Sigmoid colon (tissue), 3 donors: ENCODE data around the gene ZNF460.

Experiments used
- CTCF ChIP-seq, 4 experiments: fragments of 450-650 bp in 3 of 4; fragments of 200-600 bp in 1 of 4; IDR thresholded peaks; one replicate each; pipeline ENCODE4 v1.5.1; 2016 to 2019; ENCODE audit warnings: antibody characterized with exemption in 4 of 4, mild to moderate bottlenecking in 3 of 4, moderate library complexity in 2 of 4
- POLR2A ChIP-seq, 2 donors: fragments of 450-650 bp; IDR thresholded peaks; one replicate each; pipeline ENCODE4 v1.6.1; 2016; ENCODE audit warnings: antibody characterized with exemption in 2 of 2, mild to moderate bottlenecking in 2 of 2, moderate library complexity in 2 of 2

GRCh38 chr19:57231686-57232085, 48.6 kb upstream of the ZNF460 start:
- TF ChIP-seq POLR2A (IDR thresholded peaks at IDR 0.05): no peak
- no peak for TF ChIP-seq CTCF (IDR thresholded peaks at IDR 0.05)
